Naive thymus-derived CD4-positive, alpha-beta T cell (primary cell): Measurements from ENCODE around the gene MARCO. TPM values are rescaled to one million over a fixed set of nuclear protein-coding genes. Genes with fewer than 3 reads are reported as not detected.

Experiments
- ATAC-seq: fragments of 150-1000 bp; cut with Tn5 transposase; 2 replicates; pipeline ENCODE4 v1.10.0; 2021; ENCODE audit warnings: mild to moderate bottlenecking, moderate library complexity
- CTCF ChIA-PET: fragments of 350-600 bp; sonication (Branson Sonifier 250); formaldehyde crosslinking; loops from one replicate; lab custom pipeline; 2021; ENCODE audit warnings: antibody characterized with exemption; lab: Charles Lee
- POLR2A ChIA-PET: fragments of 350-600 bp; sonication (Branson Sonifier 250); formaldehyde crosslinking; loops from one replicate; lab custom pipeline; 2021; ENCODE audit warnings: antibody characterized with exemption, inconsistent platforms; lab: Charles Lee
- DNase-seq, 9 donors: peaks; one replicate each; pipeline versions ENCODE4 v3.0.0 to v3.0.0-alpha.2; 2020 to 2022; ENCODE audit warnings: mixed read lengths in 1 of 9
- H3K27ac ChIP-seq: one replicate; pipeline ENCODE4 v1.7.0; 2013; ENCODE audit warnings: mild to moderate bottlenecking, low read depth, low read length, moderate library complexity
- H3K27me3 ChIP-seq, 2 donors: one replicate each; pipeline ENCODE4 v1.7.0; 2013; ENCODE audit warnings: low read length in 2 of 2, mild to moderate bottlenecking in 2 of 2, moderate library complexity in 2 of 2; ENCODE audit not compliant: control insufficient read depth in 2 of 2, insufficient read depth in 2 of 2
- H3K36me3 ChIP-seq, 3 experiments: 1 replicate in 2 of 3; 2 replicates in 1 of 3; pipeline ENCODE4 v1.7.0; 2013; ENCODE audit warnings: low read length in 3 of 3, mild to moderate bottlenecking in 3 of 3, moderate library complexity in 1 of 3; ENCODE audit not compliant: insufficient read depth in 3 of 3, control insufficient read depth in 2 of 3
- H3K4me1 ChIP-seq, 2 donors: one replicate each; pipeline ENCODE4 v1.7.0; 2013; ENCODE audit warnings: low read length in 2 of 2, mild to moderate bottlenecking in 2 of 2, moderate library complexity in 1 of 2; ENCODE audit not compliant: control insufficient read depth in 2 of 2, insufficient read depth in 2 of 2
- H3K4me3 ChIP-seq: 2 replicates; pipeline ENCODE4 v1.7.0; 2013; ENCODE audit warnings: mild to moderate bottlenecking, low read length
- H3K9me3 ChIP-seq, 3 experiments: 1 replicate in 2 of 3; 2 replicates in 1 of 3; pipeline ENCODE4 v1.7.0; 2013; ENCODE audit warnings: low read length in 3 of 3; ENCODE audit not compliant: control insufficient read depth in 2 of 3
- H3K27ac Mint-ChIP-seq, 9 donors: one replicate each; pipeline ENCODE4 v1.8.0; 2020 to 2022; ENCODE audit warnings: mixed read lengths in 9 of 9, mild to moderate bottlenecking in 8 of 9, moderate library complexity in 5 of 9, inconsistent platforms in 2 of 9
- H3K27me3 Mint-ChIP-seq, 5 donors: one replicate each; pipeline ENCODE4 v1.8.0; 2021 to 2022; ENCODE audit warnings: mixed read lengths in 5 of 5, mild to moderate bottlenecking in 1 of 5
- H3K36me3 Mint-ChIP-seq, 5 donors: one replicate each; pipeline ENCODE4 v1.8.0; 2020 to 2022; ENCODE audit warnings: mixed read lengths in 5 of 5, mild to moderate bottlenecking in 3 of 5, inconsistent platforms in 1 of 5
- H3K4me1 Mint-ChIP-seq, 7 donors: one replicate each; pipeline ENCODE4 v1.8.0; 2020 to 2022; ENCODE audit warnings: mixed read lengths in 7 of 7, mild to moderate bottlenecking in 3 of 7, inconsistent platforms in 1 of 7
- H3K4me3 Mint-ChIP-seq, 10 donors: one replicate each; pipeline ENCODE4 v1.8.0; 2020 to 2022; ENCODE audit warnings: mild to moderate bottlenecking in 10 of 10, mixed read lengths in 10 of 10, moderate library complexity in 6 of 10, inconsistent platforms in 2 of 10
- H3K9me3 Mint-ChIP-seq, 11 donors: one replicate each; pipeline ENCODE4 v1.8.0; 2020 to 2022; ENCODE audit warnings: mixed read lengths in 11 of 11, mild to moderate bottlenecking in 4 of 11, inconsistent platforms in 1 of 11, moderate library complexity in 1 of 11
- intact Hi-C, 2 donors: fragments of 100-400 bp; cut with micrococcal nuclease; formaldehyde crosslinking; loops; one replicate each; pipeline ENCODE4 v1.15.1; 2023
- polyA plus RNA-seq, 2 donors: library from polyadenylated mRNA; unstranded; fragments of 300-500 nt; fragmentation: Illumina TruSeq; gene quantifications; one replicate each; pipeline ENCODE4 v1.2.3, GENCODE V29; 2021
- total RNA-seq, 6 experiments: library from RNA in 5 of 6; stranded (reverse) in 5 of 6; gene quantifications; 1 replicate in 5 of 6; 2 replicates in 1 of 6; pipeline ENCODE4 v1.2.3 and lab custom pipeline; 2021 to 2026

Gene MARCO
- total and polyA plus RNA-seq, 7 experiments from 2014 or later = 0.48 to 2.6 TPM; not detected in 5

- Mint-ChIP-seq H3K27ac (no peak overlapping the region), H3K9me3 (peaks cover 5 to 31% (median 9%) of the 10 kb centered on the region in 11 donors), H3K4me3 (no peak overlapping the region), H3K4me1 (peaks cover 6 to 39% (median 34%) of the 10 kb centered on the region in 7 donors), H3K36me3 (peaks cover 0 to 4% (median 3%) of the 10 kb centered on the region in 5 donors), H3K27me3 (no peaks in the 10 kb centered on the region)
- Histone ChIP-seq H3K27me3 (no peaks in the 10 kb centered on the region), H3K27ac (no peak overlapping the region), H3K4me1 (peaks cover 0 to 29% of the 10 kb centered on the region in 2 donors), H3K36me3 (no peaks in the 10 kb centered on the region), H3K9me3 (no peaks in the 10 kb centered on the region), H3K4me3 (no peak overlapping the region)
- intact Hi-C loops = no loop called here
- ATAC-seq (no peak), DNase-seq (no peak)
- ChIA-PET CTCF (no interaction called here), POLR2A (no interaction called here)
These were observed 35.8 kb upstream of the MARCO start for GRCh38 chr2:118906186-118906585.

- H3K27me3 ChIP-seq = no peaks in the 10 kb centered on the region
- peaks cover 0 to 24% (median 8%) of the 10 kb centered on the region in 11 donors for H3K9me3 Mint-ChIP-seq
- H3K9me3 ChIP-seq = no peaks in the 10 kb centered on the region
- H3K27me3 Mint-ChIP-seq = no peaks in the 10 kb centered on the region
- no peak for DNase-seq
- peaks cover 0 to 16% of the 10 kb centered on the region in 2 donors for H3K4me1 ChIP-seq
- no peak overlapping the region for H3K4me3 ChIP-seq
- H3K36me3 Mint-ChIP-seq = no peaks in the 10 kb centered on the region
- CTCF ChIA-PET = no interaction called here
- intact Hi-C loops = no loop called here
- H3K27ac Mint-ChIP-seq = peak overlapping the region in 2 of 9 donors; percentile 43 to 47
- POLR2A ChIA-PET = no interaction called here
- no peak overlapping the region for H3K27ac ChIP-seq
- no peak overlapping the region for H3K4me3 Mint-ChIP-seq
- H3K4me1 Mint-ChIP-seq = peaks cover 4 to 27% (median 22%) of the 10 kb centered on the region in 7 donors
- ATAC-seq = no peak
- no peaks in the 10 kb centered on the region for H3K36me3 ChIP-seq
These were observed 34.2 kb upstream of the MARCO start for GRCh38 chr2:118907759-118908158.

DNA sequence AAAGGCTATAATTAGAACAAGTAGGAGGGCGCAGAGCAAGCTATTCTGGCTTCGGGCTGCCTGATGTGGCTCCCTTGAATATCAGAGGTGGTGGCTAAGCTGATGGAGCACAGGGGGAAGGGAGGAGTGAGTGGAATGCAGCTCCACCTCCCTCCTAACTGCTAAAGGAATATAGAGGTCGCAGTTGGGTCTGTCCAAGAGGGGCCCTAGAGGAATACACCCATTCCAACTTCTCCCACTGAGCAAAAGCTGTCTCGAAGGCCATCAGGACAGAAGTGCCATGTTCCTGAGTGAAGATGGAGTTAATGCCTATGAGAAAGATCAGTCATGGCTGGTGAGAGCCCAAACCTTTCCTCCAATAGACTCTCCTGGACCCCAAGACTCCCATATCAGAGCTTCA is 32.8 kb upstream of the MARCO start:
- H3K27me3 ChIP-seq = no peaks in the 10 kb centered on the region
- peaks cover 0 to 2% of the 10 kb centered on the region in 2 donors for H3K4me1 ChIP-seq
- no peaks in the 10 kb centered on the region for H3K36me3 Mint-ChIP-seq
- DNase-seq (no peak), ATAC-seq (no peak)
- H3K36me3 ChIP-seq = no peaks in the 10 kb centered on the region
- H3K9me3 ChIP-seq = no peaks in the 10 kb centered on the region
- H3K9me3 Mint-ChIP-seq = peaks cover 0 to 16% (median 3%) of the 10 kb centered on the region in 11 donors
- H3K4me3 Mint-ChIP-seq = no peak overlapping the region
- H3K27me3 Mint-ChIP-seq = no peaks in the 10 kb centered on the region
- H3K27ac ChIP-seq = no peak overlapping the region
- H3K4me1 Mint-ChIP-seq = peaks cover 0 to 13% (median 8%) of the 10 kb centered on the region in 7 donors
- intact Hi-C loops = no loop called here
- peak overlapping the region in 1 of 9 donors; percentile 16 for H3K27ac Mint-ChIP-seq
- H3K4me3 ChIP-seq = no peak overlapping the region
- ChIA-PET CTCF (no interaction called here), POLR2A (no interaction called here)

DNA sequence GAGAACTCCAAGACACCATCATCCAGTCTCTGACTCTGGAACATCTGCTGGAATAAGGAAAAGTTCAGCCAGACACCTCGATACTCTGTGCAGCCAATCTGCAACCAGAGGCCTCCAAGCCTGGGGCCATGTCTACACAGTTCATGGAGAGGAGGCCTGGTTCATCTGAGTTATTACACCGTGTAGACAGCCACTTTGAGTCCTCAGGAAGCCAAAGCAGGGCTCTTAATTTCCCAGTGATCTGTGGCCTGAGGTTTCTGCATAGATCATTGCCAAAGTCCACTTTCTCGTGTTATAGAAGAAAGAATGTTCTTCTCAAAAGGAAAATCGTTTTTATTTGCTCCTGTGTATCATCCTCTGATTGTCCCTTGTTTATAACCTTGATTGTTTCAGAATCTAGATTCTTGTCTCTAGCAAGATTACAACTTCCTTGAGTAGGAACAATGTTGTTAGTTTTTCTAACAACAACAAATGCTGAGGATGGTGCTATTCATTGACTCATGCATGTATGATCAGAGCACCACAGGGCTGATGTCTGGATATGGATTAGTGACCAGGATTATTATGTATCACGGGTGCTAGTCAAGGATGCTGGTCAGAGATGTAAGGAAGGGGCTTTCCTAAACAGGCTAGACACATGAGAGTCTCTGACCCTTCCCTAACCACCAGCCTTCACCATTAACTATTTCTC is 30.7 kb upstream of the MARCO start:
- POLR2A ChIA-PET = no interaction called here
- no peaks in the 10 kb centered on the region for H3K9me3 ChIP-seq
- intact Hi-C loops = no loop called here
- no peaks in the 10 kb centered on the region for H3K36me3 ChIP-seq
- Mint-ChIP-seq H3K36me3 (no peaks in the 10 kb centered on the region), H3K27ac (peak overlapping the region in 1 of 9 donors; percentile 23), H3K27me3 (no peaks in the 10 kb centered on the region), H3K4me3 (no peak overlapping the region), H3K9me3 (peaks cover 0 to 8% (median 2%) of the 10 kb centered on the region in 11 donors), H3K4me1 (peaks cover 0 to 4% (median 0%) of the 10 kb centered on the region in 7 donors)
- H3K4me1 ChIP-seq = no peaks in the 10 kb centered on the region
- H3K4me3 ChIP-seq = no peak overlapping the region
- H3K27me3 ChIP-seq = no peaks in the 10 kb centered on the region
- no peak for DNase-seq
- no peak for ATAC-seq
- H3K27ac ChIP-seq = no peak overlapping the region
- CTCF ChIA-PET = no interaction called here

DNA sequence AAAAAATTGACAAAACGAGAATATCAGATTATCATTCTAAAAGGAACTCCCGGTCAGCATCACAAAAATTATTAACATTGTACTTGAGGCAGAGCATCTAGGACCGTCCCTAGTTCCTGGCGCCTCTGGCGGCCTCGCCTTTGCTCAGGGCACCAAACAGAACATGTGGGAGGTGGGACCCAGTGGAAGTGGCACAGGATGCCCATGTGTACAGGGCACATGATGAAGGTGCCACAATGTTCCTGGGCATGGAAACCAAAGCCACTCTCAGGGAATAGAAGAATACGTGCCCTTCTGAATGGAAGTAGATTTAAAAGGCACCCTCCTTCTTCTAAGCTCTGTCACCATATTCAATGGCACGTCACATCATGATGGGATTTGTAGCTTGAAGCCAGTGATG is 30.1 kb upstream of the MARCO start:
- no peaks in the 10 kb centered on the region for H3K27me3 Mint-ChIP-seq
- ChIA-PET POLR2A (interaction anchor here (0.9 kb wide), 1 partner anchor 8 kb away, joined by 3 read pairs; no protein-coding TSS in a partner anchor), CTCF (no interaction called here)
- DNase-seq (no peak), ATAC-seq (no peak)
- no peaks in the 10 kb centered on the region for H3K27me3 ChIP-seq
- H3K36me3 ChIP-seq = no peaks in the 10 kb centered on the region
- peaks cover 0 to 5% (median 2%) of the 10 kb centered on the region in 11 donors for H3K9me3 Mint-ChIP-seq
- no peak overlapping the region for H3K4me3 Mint-ChIP-seq
- H3K36me3 Mint-ChIP-seq = no peaks in the 10 kb centered on the region
- H3K27ac Mint-ChIP-seq = peak overlapping the region in 1 of 9 donors; percentile 23
- peaks cover 0 to 4% (median 0%) of the 10 kb centered on the region in 7 donors for H3K4me1 Mint-ChIP-seq
- no peak overlapping the region for H3K4me3 ChIP-seq
- intact Hi-C loops = no loop called here
- no peak overlapping the region for H3K27ac ChIP-seq
- H3K4me1 ChIP-seq = no peaks in the 10 kb centered on the region
- no peaks in the 10 kb centered on the region for H3K9me3 ChIP-seq

- H3K4me3 ChIP-seq = no peak overlapping the region
- H3K36me3 ChIP-seq = no peaks in the 10 kb centered on the region
- intact Hi-C loops = no loop called here
- Mint-ChIP-seq H3K4me3 (no peak overlapping the region), H3K36me3 (no peaks in the 10 kb centered on the region), H3K27me3 (peaks cover 0 to 6% (median 0%) of the 10 kb centered on the region in 5 donors), H3K4me1 (no peaks in the 10 kb centered on the region), H3K27ac (no peak overlapping the region), H3K9me3 (peaks cover 0 to 5% (median 0%) of the 10 kb centered on the region in 11 donors)
- ATAC-seq (no peak), DNase-seq (no peak)
- no peaks in the 10 kb centered on the region for H3K4me1 ChIP-seq
- POLR2A ChIA-PET = no interaction called here
- H3K27ac ChIP-seq = no peak overlapping the region
- H3K27me3 ChIP-seq = no peaks in the 10 kb centered on the region
- CTCF ChIA-PET = no interaction called here
- no peaks in the 10 kb centered on the region for H3K9me3 ChIP-seq
These were observed 28.7 kb upstream of the MARCO start for GRCh38 chr2:118913131-118913802.
